Stimulated activated CD4-positive, alpha-beta T cell treated with anti-CD3 and anti-CD28 coated beads, Interleukin-1b, Interleukin-23, amount 100 ng/mL, for 24 hours (primary cell): ENCODE results near the gene ANKS1B.

Experiments used
- DNase-seq, 4 experiments: peaks; one replicate each; pipeline ENCODE4 v3.0.0-alpha.2; 2020; ENCODE audit warnings: low read depth in 4 of 4, low spot score in 1 of 4

The ANKS1B gene

DNA sequence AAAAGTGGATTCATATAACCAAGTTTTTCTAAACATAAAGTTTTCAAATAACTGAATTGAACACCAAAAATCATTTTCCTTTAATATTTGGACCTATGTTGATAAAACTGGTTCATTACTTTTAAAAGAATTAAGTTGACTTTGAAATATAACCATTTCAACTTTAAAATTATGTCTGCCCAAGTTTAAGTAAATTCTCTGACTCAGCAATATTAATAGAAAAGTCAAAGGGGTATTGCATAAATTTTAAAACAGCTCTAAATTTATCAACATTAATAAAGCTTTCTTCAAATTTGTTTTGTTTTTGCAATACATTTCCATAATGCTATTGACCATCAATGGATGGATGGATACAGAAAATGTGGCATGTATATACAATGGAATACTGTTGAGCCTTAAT lies 505.6 kb downstream of the ANKS1B start:
- DNase-seq, result no peak

DNA sequence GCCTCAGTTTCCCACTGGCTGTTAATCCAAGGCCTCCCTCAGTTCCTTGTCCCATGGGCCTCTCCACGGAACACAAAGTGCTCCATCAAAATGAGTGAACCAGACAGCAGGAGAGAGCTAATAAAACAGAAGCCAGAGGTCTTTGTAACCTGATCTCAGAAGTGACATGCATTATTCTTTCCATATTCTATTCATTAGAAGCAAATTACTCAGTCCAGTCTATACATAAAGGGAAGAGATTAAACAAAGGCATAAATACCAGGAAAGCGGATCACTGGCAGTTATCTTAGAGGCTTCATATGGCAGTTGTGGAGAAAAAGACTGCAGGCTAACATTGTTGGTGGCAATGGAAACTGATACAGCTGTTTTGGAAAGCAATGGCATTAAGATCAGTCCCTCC lies 507.8 kb downstream of the ANKS1B start:
- no peak for DNase-seq

- no peak for DNase-seq
These were observed 529.2 kb downstream of the ANKS1B start for GRCh38 chr12:99455350-99456035.

GRCh38 chr12:99454539-99455172 lies 530.1 kb downstream of the ANKS1B start:
- DNase-seq, result no peak

DNA sequence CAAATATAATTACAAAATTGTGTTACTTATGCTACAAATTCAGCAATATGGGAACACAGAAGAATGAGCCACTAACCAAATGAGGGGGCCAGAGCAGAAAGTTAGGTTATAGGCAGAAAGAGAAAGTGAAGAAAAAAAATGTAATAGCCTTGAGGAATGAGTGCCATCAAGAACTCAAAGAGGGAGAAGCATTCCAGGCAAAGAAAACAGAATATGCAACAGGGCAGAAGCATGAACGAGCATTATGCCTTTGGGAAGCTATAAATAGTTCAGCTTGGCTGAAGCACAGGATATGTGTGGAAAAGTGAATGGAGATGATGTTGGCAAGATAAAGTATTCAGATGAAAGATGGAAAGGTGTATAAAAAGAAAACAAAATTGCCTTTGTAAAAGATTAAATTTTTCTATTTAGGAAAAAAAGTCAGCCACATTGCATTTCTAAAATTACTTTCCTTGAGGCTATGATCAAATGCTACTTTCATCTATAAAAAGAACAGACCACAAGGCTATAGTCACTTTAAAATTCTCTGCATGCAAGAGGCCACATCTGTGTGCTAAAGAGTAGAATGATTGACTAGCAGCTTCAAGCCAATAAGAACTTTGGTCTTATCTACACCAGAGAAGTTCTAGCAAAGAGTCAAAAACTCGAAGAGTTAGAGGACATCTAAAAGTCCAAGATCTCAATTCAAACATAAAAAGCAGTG lies 530.7 kb downstream of the ANKS1B start:
- no peak for DNase-seq

GRCh38 chr12:99450036-99450630 lies 534.6 kb downstream of the ANKS1B start:
- DNase-seq, result no peak

GRCh38 chr12:99444859-99445316 lies 539.8 kb downstream of the ANKS1B start:
- DNase-seq, result no peak

- DNase-seq, result no peak
These were observed 542.0 kb downstream of the ANKS1B start for GRCh38 chr12:99442758-99443157.

DNA sequence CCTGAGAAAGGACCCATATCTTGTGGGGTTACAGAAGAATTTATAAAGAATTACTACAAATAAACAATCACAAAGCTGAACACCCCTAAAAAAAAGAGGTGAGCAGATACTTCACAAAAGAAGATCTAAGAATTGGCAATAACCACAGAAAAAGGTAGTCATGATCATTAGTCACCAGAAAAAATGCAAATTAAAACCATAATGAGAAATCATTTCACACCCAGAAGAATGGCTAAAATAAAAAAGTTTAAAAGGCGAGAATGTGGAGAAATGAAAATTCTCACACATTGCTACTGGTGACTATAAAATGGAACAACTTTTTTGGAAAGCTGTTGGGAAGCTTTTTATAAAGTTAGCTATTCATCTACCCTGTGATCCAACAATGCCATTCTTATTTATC lies 545.3 kb downstream of the ANKS1B start:
- no peak for DNase-seq

- no peak for DNase-seq
These were observed 548.2 kb downstream of the ANKS1B start for GRCh38 chr12:99436584-99436983.

DNA sequence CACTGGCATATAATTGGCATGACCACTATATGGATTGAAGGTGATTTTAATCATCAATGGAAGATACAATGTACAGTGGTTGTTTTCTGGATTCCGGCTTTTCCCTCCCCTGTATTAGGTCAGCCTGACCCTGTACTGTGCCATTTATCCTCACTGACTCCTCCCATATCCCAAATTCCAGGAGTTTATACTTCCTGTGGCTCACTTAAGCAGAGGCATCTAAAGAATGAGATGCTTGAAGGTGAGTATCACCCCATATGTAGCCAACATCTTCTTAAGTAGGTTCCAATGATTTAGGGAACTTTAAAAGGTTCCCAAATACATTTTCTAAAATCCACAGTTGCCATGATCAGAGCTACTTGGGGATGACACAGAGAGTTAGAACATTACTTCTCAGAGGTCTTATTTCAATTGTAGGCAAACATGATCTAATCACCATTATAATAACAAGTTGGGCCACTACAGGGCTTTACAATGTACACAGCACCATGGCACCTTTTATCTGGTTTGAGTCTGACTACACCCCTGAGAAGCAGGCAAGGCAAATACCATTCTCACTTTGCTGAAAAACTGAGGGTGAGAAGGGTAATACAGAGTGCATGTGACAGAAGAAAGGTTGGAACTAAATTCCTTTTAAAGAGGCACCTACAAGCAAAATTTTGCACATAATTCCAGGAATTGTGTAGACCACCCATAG lies 549.5 kb downstream of the ANKS1B start:
- DNase-seq, result no peak

DNA sequence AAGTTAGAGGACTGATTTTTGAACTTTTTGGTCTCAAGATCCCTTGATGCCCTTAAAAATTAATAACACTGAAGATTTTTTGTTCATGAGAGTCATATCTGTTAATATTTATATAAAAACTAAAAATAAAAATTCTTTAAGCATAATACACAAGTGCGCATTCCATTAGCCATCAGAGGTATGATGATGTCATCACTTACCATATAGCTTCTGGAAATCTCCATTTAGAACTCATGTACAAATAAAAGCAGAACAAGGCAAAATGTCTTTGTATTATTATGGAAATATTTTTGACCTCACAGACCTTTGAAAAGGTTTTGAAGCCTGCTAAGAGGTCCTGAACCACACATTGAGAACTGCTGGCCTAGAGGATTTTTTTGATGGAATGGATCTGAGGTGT lies 551.6 kb downstream of the ANKS1B start:
- no peak for DNase-seq

GRCh38 chr12:99431203-99431602 lies 553.5 kb downstream of the ANKS1B start:
- no peak for DNase-seq

DNA sequence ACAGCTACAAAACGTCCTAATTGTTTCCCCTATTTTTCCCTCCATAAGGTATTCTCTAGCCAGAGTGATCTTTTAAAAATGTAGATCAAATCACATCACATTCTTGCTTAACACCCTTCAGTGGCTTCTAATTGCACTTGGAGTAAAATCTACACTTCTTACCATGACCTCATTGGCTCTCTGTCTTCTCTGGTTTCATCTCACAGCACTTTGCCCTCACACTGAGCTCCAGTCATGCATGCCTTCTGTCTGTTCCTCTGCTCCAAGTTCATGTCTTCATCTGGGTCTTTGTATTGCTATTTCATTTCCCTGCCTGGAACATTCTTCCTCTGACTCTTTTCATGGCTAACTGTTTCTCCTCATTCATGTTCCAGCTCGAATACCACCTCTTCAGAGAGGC lies 557.6 kb downstream of the ANKS1B start:
- no peak for DNase-seq

DNA sequence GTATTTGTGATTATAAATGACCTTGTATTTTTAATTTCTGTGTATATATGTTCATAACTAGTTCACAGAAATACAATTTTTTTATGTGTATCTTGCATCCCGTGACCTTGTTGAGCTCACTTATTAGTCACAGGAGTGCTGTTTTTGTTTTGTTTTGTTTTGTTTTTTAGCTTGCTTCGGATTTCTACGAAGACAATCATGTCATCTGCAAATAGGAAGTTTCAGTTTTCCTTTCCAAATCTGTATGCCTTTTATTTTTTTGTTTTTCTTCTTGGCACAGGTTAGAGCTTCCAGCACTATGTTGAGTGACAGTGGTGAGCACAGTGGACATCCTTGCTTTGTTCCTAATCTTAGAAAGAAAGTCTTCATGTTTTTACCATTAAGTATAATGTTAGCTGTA lies 566.4 kb downstream of the ANKS1B start:
- DNase-seq, result no peak

- no peak for DNase-seq
These were observed 571.0 kb downstream of the ANKS1B start for GRCh38 chr12:99413751-99414150.

- no peak for DNase-seq
These were observed 591.0 kb downstream of the ANKS1B start for GRCh38 chr12:99393763-99394162.

DNA sequence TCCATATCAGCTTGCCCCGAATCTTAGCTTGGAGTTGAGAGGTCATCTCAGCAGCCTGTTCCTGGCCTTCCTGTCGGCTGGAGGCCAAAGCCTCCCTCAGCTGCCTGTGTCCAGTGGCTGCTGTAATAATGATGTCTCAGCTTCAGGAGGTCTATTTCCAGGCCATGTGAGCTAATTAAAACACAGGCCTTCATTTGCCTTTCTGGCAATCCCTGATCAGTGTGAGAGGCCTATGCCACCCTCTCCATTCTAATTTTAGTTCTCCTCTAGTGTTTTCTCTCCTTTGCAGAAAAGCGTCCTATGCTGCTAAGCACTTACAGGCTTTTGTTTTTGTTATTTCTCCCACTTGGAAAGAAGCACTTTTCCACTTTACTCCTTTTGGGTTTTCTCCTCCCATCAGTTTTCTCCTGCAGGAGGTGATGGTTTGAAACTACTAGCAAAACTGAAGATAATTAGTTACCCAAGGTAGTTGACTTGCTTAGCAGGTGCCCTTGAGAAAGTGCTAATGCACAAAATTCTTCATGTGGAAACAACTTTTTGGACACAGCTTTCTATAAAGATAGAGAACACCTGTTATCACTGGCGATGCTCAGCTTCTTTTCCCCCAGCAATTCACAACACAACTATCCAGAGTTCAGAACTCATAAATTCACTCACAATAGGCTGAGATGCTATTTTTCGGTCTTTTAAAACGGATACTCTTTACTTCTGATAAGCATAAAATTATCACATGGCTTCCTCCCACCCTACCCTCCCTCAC lies 592.5 kb downstream of the ANKS1B start:
- no peak for DNase-seq

- no peak for DNase-seq
These were observed 594.0 kb downstream of the ANKS1B start for GRCh38 chr12:99390707-99391106.

- DNase-seq, result no peak
These were observed 595.0 kb downstream of the ANKS1B start for GRCh38 chr12:99389751-99390150.
